DND-41 (cell line): ENCODE data around the gene FIGLA.

Experiments
- CTCF ChIP-seq: IDR thresholded peaks from 2 replicates; pipeline ENCODE4 v1.5.1; 2012; ENCODE audit warnings: borderline replicate concordance, low read length, moderate library complexity, mild to moderate bottlenecking; ENCODE audit not compliant: poor library complexity, severe bottlenecking; ENCODE audit errors: extremely low read depth
- EZH2 ChIP-seq: IDR thresholded peaks from 3 replicates; pipeline ENCODE4 v1.6.1; 2012; ENCODE audit warnings: borderline replicate concordance, low read depth, mild to moderate bottlenecking, moderate library complexity, low read length, inconsistent platforms; ENCODE audit not compliant: severe bottlenecking

GRCh38 chr2:70768590-70769085, 21.8 kb downstream of the FIGLA start:
- TF ChIP-seq CTCF (no peak), EZH2 (no peak)
